Keratinocyte (primary cell): ENCODE data around the gene KIAA1958. TPM values are rescaled to one million over a fixed set of nuclear protein-coding genes. Genes with fewer than 3 reads are reported as not detected.

ENCODE experiments used
- DNase-seq: peaks from one replicate; pipeline ENCODE4 v3.0.0-alpha.2; 2011; ENCODE audit warnings: low read depth, missing footprints, low spot score
- FAIRE-seq: peaks from 2 replicates; lab custom pipeline; 2011; peaks lifted over from hg19 to GRCh38; lab: Jason Lieb, UNC
- H2AFZ ChIP-seq: 2 replicates; pipeline ENCODE4 v1.6.0; 2012; ENCODE audit warnings: low read length, control low read depth, inconsistent platforms; ENCODE audit not compliant: control insufficient read depth
- H3K27ac ChIP-seq: 2 replicates; pipeline ENCODE4 v1.5.1; 2011; ENCODE audit warnings: low read length; ENCODE audit not compliant: control insufficient read depth, insufficient read depth
- H3K27me3 ChIP-seq: 3 replicates; pipeline ENCODE4 v1.6.0; 2011; ENCODE audit warnings: low read length; ENCODE audit not compliant: control insufficient read depth, insufficient read depth; ENCODE audit errors: extremely low read depth
- H3K36me3 ChIP-seq, 2 experiments: 2 replicates in 1 of 2; 3 replicates in 1 of 2; pipeline ENCODE4 v1.5.1; 2011; ENCODE audit warnings: low read length in 2 of 2, mild to moderate bottlenecking in 1 of 2; ENCODE audit not compliant: control insufficient read depth in 2 of 2, insufficient read depth in 2 of 2; ENCODE audit errors: extremely low read depth in 1 of 2
- H3K4me1 ChIP-seq: 3 replicates; pipeline ENCODE4 v1.5.1; 2011; ENCODE audit warnings: low read length; ENCODE audit not compliant: control insufficient read depth, insufficient read depth; ENCODE audit errors: extremely low read depth
- H3K4me2 ChIP-seq: 3 replicates; pipeline ENCODE4 v1.6.0; 2011; ENCODE audit warnings: low read depth, low read length; ENCODE audit not compliant: control insufficient read depth, insufficient read depth; ENCODE audit errors: extremely low read depth
- H3K4me3 ChIP-seq, 3 experiments: fragments of 200-600 bp in 1 of 3; sonication (generic) in 1 of 3; 2 replicates in 2 of 3; 3 replicates in 1 of 3; pipeline ENCODE4 v1.5.1; 2011 to 2016; ENCODE audit warnings: low read length in 3 of 3, mild to moderate bottlenecking in 3 of 3, control low read depth in 2 of 3, inconsistent platforms in 1 of 3, low read depth in 1 of 3, mixed read lengths in 1 of 3, mixed run types in 1 of 3, moderate library complexity in 1 of 3; ENCODE audit not compliant: control insufficient read depth in 2 of 3, insufficient read depth in 2 of 3; ENCODE audit errors: extremely low read depth in 1 of 3
- H3K79me2 ChIP-seq: 2 replicates; pipeline ENCODE4 v1.6.0; 2012; ENCODE audit warnings: low read length; ENCODE audit not compliant: control insufficient read depth, insufficient read depth
- H3K9ac ChIP-seq: 3 replicates; pipeline ENCODE4 v1.6.0; 2011; ENCODE audit warnings: low read length; ENCODE audit not compliant: control insufficient read depth, insufficient read depth; ENCODE audit errors: extremely low read depth
- H3K9me1 ChIP-seq: 3 replicates; pipeline ENCODE4 v1.6.0; 2011; ENCODE audit warnings: low read length; ENCODE audit not compliant: control insufficient read depth, insufficient read depth; ENCODE audit errors: extremely low read depth
- H3K9me3 ChIP-seq: 2 replicates; pipeline ENCODE4 v1.5.1; 2012; ENCODE audit warnings: low read depth, low read length; ENCODE audit not compliant: control insufficient read depth
- H4K20me1 ChIP-seq: 3 replicates; pipeline ENCODE4 v1.6.0; 2011; ENCODE audit warnings: low read length; ENCODE audit not compliant: control insufficient read depth, insufficient read depth; ENCODE audit errors: extremely low read depth
- EZH2 ChIP-seq: IDR thresholded peaks from one replicate; pipeline ENCODE4 v1.6.1; 2012; ENCODE audit warnings: inconsistent platforms, mild to moderate bottlenecking, low read length, moderate library complexity
- dilution Hi-C: fragments of 300-500 bp; cut with MboI; formaldehyde crosslinking; loops from one replicate; pipeline ENCODE4 v1.7.0; 2020; ENCODE audit warnings: low sequenced_read_pairs; ENCODE audit not compliant: extremely low pct_ligation_motif_present
- polyA plus RNA-seq, 5 experiments: library from polyadenylated mRNA; depleted of rRNA in 3 of 5; stranded (reverse) in 3 of 5; stranded (forward) in 1 of 5; unstranded in 1 of 5; fragments of >200 nt; gene quantifications; 1 replicate in 1 of 5; 2 replicates in 3 of 5; 3 replicates in 1 of 5; pipeline versions ENCODE4 v1.2.1 to v1.2.3, GENCODE V29; 2011 to 2012; ENCODE audit warnings: missing spikeins in 2 of 5, low read depth in 1 of 5, low replicate concordance in 1 of 5
- TF ChIP-seq, protein P1 (sequence below), 3 experiments: IDR thresholded peaks in 1 of 3; conservative IDR thresholded peaks in 1 of 3; optimal IDR thresholded peaks in 1 of 3; 2 replicates in 2 of 3; 3 replicates in 1 of 3; pipeline versions ENCODE3 to v1.5.1; 2011; ENCODE audit warnings: low read length in 3 of 3, mild to moderate bottlenecking in 3 of 3, moderate library complexity in 2 of 3, control low read depth in 1 of 3, inconsistent platforms in 1 of 3; ENCODE audit not compliant: insufficient read depth in 2 of 3; ENCODE audit errors: extremely low read depth in 1 of 3

Gene KIAA1958
- polyA plus RNA-seq, 1 donor (not counting 4 experiments of a cell fraction or from before 2014, with no cell fraction given) = 0.84 TPM

DNA sequence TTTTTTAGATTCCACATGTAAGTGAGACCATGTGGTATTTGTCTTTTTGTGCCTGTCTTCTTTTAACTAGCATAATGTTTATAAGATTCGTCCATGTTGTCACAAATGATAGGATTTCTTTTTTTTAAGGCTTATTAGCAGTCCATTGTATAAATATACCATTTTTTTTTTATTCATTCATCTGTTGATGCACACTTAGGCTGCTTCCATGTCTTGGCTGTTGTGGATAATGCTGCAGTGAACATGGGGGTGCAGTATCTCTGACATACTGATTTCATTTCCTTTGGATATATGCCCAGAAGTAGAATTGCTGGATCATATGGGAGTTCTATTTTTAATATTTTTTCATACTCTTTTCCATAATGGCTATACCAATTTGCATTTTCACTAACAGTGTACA is 48.7 kb downstream of the KIAA1958 start:
- TF ChIP-seq EZH2 = no peak
- TF ChIP-seq, protein P1, sequence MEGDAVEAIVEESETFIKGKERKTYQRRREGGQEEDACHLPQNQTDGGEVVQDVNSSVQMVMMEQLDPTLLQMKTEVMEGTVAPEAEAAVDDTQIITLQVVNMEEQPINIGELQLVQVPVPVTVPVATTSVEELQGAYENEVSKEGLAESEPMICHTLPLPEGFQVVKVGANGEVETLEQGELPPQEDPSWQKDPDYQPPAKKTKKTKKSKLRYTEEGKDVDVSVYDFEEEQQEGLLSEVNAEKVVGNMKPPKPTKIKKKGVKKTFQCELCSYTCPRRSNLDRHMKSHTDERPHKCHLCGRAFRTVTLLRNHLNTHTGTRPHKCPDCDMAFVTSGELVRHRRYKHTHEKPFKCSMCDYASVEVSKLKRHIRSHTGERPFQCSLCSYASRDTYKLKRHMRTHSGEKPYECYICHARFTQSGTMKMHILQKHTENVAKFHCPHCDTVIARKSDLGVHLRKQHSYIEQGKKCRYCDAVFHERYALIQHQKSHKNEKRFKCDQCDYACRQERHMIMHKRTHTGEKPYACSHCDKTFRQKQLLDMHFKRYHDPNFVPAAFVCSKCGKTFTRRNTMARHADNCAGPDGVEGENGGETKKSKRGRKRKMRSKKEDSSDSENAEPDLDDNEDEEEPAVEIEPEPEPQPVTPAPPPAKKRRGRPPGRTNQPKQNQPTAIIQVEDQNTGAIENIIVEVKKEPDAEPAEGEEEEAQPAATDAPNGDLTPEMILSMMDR (optimal IDR thresholded peaks at IDR 0.05 in 1 of 3, IDR thresholded peaks at IDR 0.05 in 1 of 3, conservative IDR thresholded peaks at IDR 0.05 in 1 of 3; ENCODE audit: extremely low read depth in 1 of 3, insufficient read depth in 2 of 3, low read length in 3 of 3) = no peak
- no peaks in the 10 kb centered on the region for H4K20me1 ChIP-seq
- H3K9ac ChIP-seq = no peak overlapping the region
- H3K4me2 ChIP-seq = no peak overlapping the region
- no peaks in the 10 kb centered on the region for H3K9me1 ChIP-seq
- dilution Hi-C loops = no loop called here
- H3K27ac ChIP-seq = no peak overlapping the region
- DNase-seq = no peak
- H3K9me3 ChIP-seq = no peaks in the 10 kb centered on the region
- H2AFZ ChIP-seq = no peak overlapping the region
- H3K4me3 ChIP-seq = no peak overlapping the region
- H3K36me3 ChIP-seq = no peaks in the 10 kb centered on the region
- FAIRE-seq = no peak
- H3K27me3 ChIP-seq = no peaks in the 10 kb centered on the region
- no peaks in the 10 kb centered on the region for H3K79me2 ChIP-seq
- no peaks in the 10 kb centered on the region for H3K4me1 ChIP-seq

DNA sequence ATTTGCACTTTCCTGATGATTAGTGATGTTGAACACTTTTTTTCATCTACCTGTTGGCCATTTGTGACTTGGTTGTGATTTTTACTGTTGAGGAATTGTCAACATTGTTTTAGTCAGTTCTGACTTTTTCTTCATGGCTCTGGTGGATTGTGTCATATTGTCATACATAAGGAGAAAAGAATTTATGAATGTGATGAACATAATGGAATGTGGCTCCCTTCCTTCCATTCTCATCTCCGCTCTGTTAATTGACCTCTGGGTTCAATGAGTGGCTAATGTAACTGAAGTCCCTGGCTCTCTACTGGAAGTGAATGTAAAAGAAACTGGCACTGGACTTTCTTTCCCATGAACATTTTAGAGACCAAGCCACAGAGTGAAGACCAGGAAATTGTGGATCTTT is 49.2 kb downstream of the KIAA1958 start:
- Histone ChIP-seq H4K20me1 (no peaks in the 10 kb centered on the region), H3K27me3 (no peaks in the 10 kb centered on the region), H3K27ac (no peak overlapping the region), H3K4me2 (no peak overlapping the region), H3K9ac (no peak overlapping the region), H3K36me3 (no peaks in the 10 kb centered on the region), H3K4me1 (no peaks in the 10 kb centered on the region), H3K9me1 (no peaks in the 10 kb centered on the region), H3K4me3 (no peak overlapping the region), H2AFZ (no peak overlapping the region), H3K79me2 (no peaks in the 10 kb centered on the region), H3K9me3 (no peaks in the 10 kb centered on the region)
- no peak for DNase-seq
- dilution Hi-C loops = no loop called here
- TF ChIP-seq, protein P1 (optimal IDR thresholded peaks at IDR 0.05 in 1 of 3, IDR thresholded peaks at IDR 0.05 in 1 of 3, conservative IDR thresholded peaks at IDR 0.05 in 1 of 3; ENCODE audit: extremely low read depth in 1 of 3, insufficient read depth in 2 of 3, low read length in 3 of 3) = no peak
- TF ChIP-seq EZH2 = no peak
- FAIRE-seq = no peak
